ENCODE data around the gene BICDL2. TPM values are rescaled to one million over a fixed set of nuclear protein-coding genes. Genes with fewer than 3 reads are reported as not detected.

BICDL2 gene
- total and polyA plus RNA-seq, 2 of the 4 experiments (the other 2 are of a cell fraction): 0.17 to 0.18 TPM

DNA sequence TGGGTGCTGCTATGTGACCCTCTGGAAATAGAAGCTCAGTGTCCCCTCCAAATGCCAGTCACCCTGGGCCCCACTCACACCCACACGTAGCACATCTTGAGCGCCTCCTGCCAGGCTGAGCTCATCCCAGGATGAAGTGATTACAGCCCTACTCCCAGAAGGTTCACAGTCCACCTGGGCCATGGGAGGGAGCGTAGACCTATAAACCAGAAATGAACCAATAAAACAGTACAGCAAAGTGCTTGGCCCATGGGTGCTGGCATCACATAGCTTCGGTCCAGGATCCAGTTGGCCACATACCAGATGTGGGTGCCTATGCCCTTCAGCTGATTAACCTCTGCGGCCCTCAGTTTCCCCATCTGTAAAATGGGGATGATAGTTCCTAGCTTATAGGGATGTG is 2.2 kb upstream of the BICDL2 start:
- ATAC-seq (ENCODE audit: low read depth) (no peak), DNase-seq (no peak)
- no peak overlapping the region for H3K4me3 ChIP-seq (ENCODE audit: insufficient read depth, low read depth, low read length)
- no peaks in the 10 kb centered on the region for H3K79me1 ChIP-seq (ENCODE audit: low read depth in 1 of 2, low read length in 2 of 2)
- peaks cover 63% of the 10 kb centered on the region for H3K27me3 ChIP-seq (ENCODE audit: control insufficient read depth, insufficient read depth, low read length)
- H3K9me1 ChIP-seq (ENCODE audit: insufficient read depth, low read length): no peaks in the 10 kb centered on the region
- no peaks in the 10 kb centered on the region for H3K36me3 ChIP-seq (ENCODE audit: control insufficient read depth, insufficient read depth, low read length)
- no peak overlapping the region for H4K5ac ChIP-seq (ENCODE audit: low read depth, low read length)
- in situ Hi-C loops (cut with MboI; ENCODE audit: low sequenced_read_pairs) (no loop called here), dilution Hi-C loops (cut with HindIII; ENCODE audit: low sequenced_read_pairs, unreplicated experiment) (no loop called here), intact Hi-C loops (cut with micrococcal nuclease) (no loop called here)
- no peak for TF ChIP-seq FOS (IDR thresholded peaks at IDR 0.05; ENCODE audit: low read depth, low read length)
- no peak overlapping the region for H3K4ac ChIP-seq (ENCODE audit: low read depth, low read length)
- H4K91ac ChIP-seq (ENCODE audit: insufficient read depth, low read depth, low read length): no peak overlapping the region
- no peak overlapping the region for H2AK9ac ChIP-seq (replicated peaks; ENCODE audit: low read depth, low read length, poor library complexity)
- 50% methylated on average over 1 of the region's 5 CpGs; no CpG with 5 or more reads in 1 of the 2 experiments for WGBS, 2 experiments (ENCODE audit: extremely low coverage in 2 of 2, insufficient read length in 1 of 2)
- H3K18ac ChIP-seq (ENCODE audit: low read depth, low read length): no peak overlapping the region
- H3K27ac ChIP-seq (ENCODE audit: insufficient read depth, low read length): no peak overlapping the region
- H3K4me2 ChIP-seq (ENCODE audit: low read depth, low read length): no peak overlapping the region
- ChIA-PET CTCF (interaction anchor here (2.3 kb wide), 1 partner anchor 11 kb away, joined by 7 read pairs; no protein-coding TSS in a partner anchor), POLR2A (ENCODE audit: unreplicated experiment) (no interaction called here)
- no peak overlapping the region for H2BK120ac ChIP-seq (ENCODE audit: low read depth, low read length)
- no peak overlapping the region for H2AK5ac ChIP-seq (ENCODE audit: low read depth, low read length)
- no peaks in the 10 kb centered on the region for H3K9me3 ChIP-seq (ENCODE audit: control insufficient read depth, insufficient read depth, low read length)
- peak overlapping the region; percentile 14 for H2AFZ ChIP-seq (replicated peaks; ENCODE audit: low read length, poor library complexity)
- 0 out of 2 replicates have a peak overlapping the region, but pooled peaks have one; percentile 38 for H3K23ac ChIP-seq (ENCODE audit: low read depth, low read length)
- H2BK5ac ChIP-seq (ENCODE audit: low read depth, low read length, poor library complexity, severe bottlenecking): no peak overlapping the region
- H2BK15ac ChIP-seq (ENCODE audit: low read depth, low read length): no peak overlapping the region
- no peaks in the 10 kb centered on the region for H3K4me1 ChIP-seq (ENCODE audit: control insufficient read depth, insufficient read depth, low read length)
- no peaks in the 10 kb centered on the region for H4K20me1 ChIP-seq (ENCODE audit: insufficient read depth, low read length)
- no peak overlapping the region for H3K56ac ChIP-seq (ENCODE audit: extremely low read depth, insufficient read depth, low read length)
- no peak overlapping the region for H4K8ac ChIP-seq (ENCODE audit: low read depth in 2 of 2, low read length in 2 of 2)
- BruUV-seq (replicated peaks): no TSS peak
- no peak overlapping the region for H3K14ac ChIP-seq (replicated peaks; ENCODE audit: low read depth, low read length)
- no peak overlapping the region for H3K9ac ChIP-seq (ENCODE audit: low read depth, low read length)
- H2BK20ac ChIP-seq (ENCODE audit: low read depth, low read length): no peak overlapping the region

All from IMR-90 (cell line).